A673 (cell line): Measurements from ENCODE around the gene BNC2. TPM values are rescaled to one million over a fixed set of nuclear protein-coding genes. Genes with fewer than 3 reads are reported as not detected.

Source experiments
- BruUV-seq: library from RNA; stranded (reverse); fragments of 400-500 nt; replicated peaks from 2 replicates; lab custom pipeline; 2021; lab: Mats Ljungman, UMichigan
- CTCF ChIA-PET: fragments of 300-600 bp; sonication (Branson Sonifier 250); formaldehyde crosslinking; loops from one replicate; lab custom pipeline; 2022; ENCODE audit warnings: antibody characterized with exemption; lab: Charles Lee
- POLR2A ChIA-PET: fragments of 300-600 bp; sonication (Branson Sonifier 250); formaldehyde crosslinking; loops from one replicate; lab custom pipeline; 2022; ENCODE audit warnings: antibody characterized with exemption; ENCODE audit not compliant: low non-redundant PET; lab: Charles Lee
- DNase-seq: peaks from one replicate; pipeline ENCODE4 v3.0.0-alpha.2; 2015; ENCODE audit warnings: low spot score
- H3K27ac ChIP-seq: fragments of 200-600 bp; sonication (generic); 2 replicates; pipeline ENCODE4 v1.5.1; 2016; ENCODE audit warnings: mixed run types, low read depth, mild to moderate bottlenecking, mixed read lengths, antibody characterized with exemption, low read length; ENCODE audit not compliant: poor library complexity, severe bottlenecking
- H3K27me3 ChIP-seq: fragments of 200-600 bp; sonication (generic); replicated peaks from 2 replicates; pipeline ENCODE4 v1.6.1; 2017; ENCODE audit warnings: mixed run types, low read depth, mild to moderate bottlenecking, mixed read lengths, antibody characterized with exemption, low read length; ENCODE audit not compliant: insufficient read depth, poor library complexity
- H3K36me3 ChIP-seq: fragments of 200-600 bp; sonication (generic); 2 replicates; pipeline ENCODE4 v1.6.1; 2016; ENCODE audit warnings: mixed run types, mild to moderate bottlenecking, mixed read lengths, antibody characterized with exemption, low read length; ENCODE audit not compliant: insufficient read depth, poor library complexity, severe bottlenecking
- H3K4me1 ChIP-seq: fragments of 200-600 bp; sonication (generic); 2 replicates; pipeline ENCODE4 v1.6.1; 2017; ENCODE audit warnings: mixed run types, mild to moderate bottlenecking, mixed read lengths, antibody characterized with exemption, low read length; ENCODE audit not compliant: insufficient read depth, poor library complexity, severe bottlenecking
- H3K4me3 ChIP-seq: fragments of 200-600 bp; sonication (generic); 2 replicates; pipeline ENCODE4 v1.5.1; 2016; ENCODE audit warnings: low read depth, mixed run types, mild to moderate bottlenecking, mixed read lengths, low read length; ENCODE audit not compliant: poor library complexity, severe bottlenecking
- H3K9me3 ChIP-seq: fragments of 200-600 bp; sonication (generic); 2 replicates; pipeline ENCODE4 v1.6.1; 2016; ENCODE audit warnings: mixed run types, low read depth, mild to moderate bottlenecking, mixed read lengths, antibody characterized with exemption, low read length; ENCODE audit not compliant: poor library complexity, severe bottlenecking
- CTCF ChIP-seq: fragments of 300-800, 200-600 bp; sonication (generic); conservative IDR thresholded peaks from 2 replicates; pipeline ENCODE4 v1.5.1; 2017; ENCODE audit warnings: low read depth, mild to moderate bottlenecking, antibody characterized with exemption, low read length, moderate library complexity, mixed read lengths
- EZH2 ChIP-seq: fragments of 200-600 bp; sonication (generic); IDR thresholded peaks from 2 replicates; pipeline ENCODE4 v1.6.1; 2017; ENCODE audit warnings: borderline replicate concordance, low read depth, mild to moderate bottlenecking, mixed read lengths, antibody characterized with exemption, low read length; ENCODE audit not compliant: poor library complexity, severe bottlenecking
- intact Hi-C: fragments of 100-400 bp; cut with micrococcal nuclease; formaldehyde crosslinking; loops from one replicate; pipeline ENCODE4 v1.10.0; 2022; ENCODE audit not compliant: unreplicated experiment
- total RNA-seq: library from RNA; stranded (reverse); gene quantifications from 2 replicates; pipeline ENCODE4 v1.2.3, GENCODE V29; 2021

The BNC2 gene
- total RNA-seq, 1 experiment from 2014 or later, result 0.45 TPM

- Histone ChIP-seq H3K27ac (no peak overlapping the region), H3K9me3 (no peaks in the 10 kb centered on the region), H3K4me1 (no peaks in the 10 kb centered on the region), H3K4me3 (no peak overlapping the region), H3K36me3 (no peaks in the 10 kb centered on the region), H3K27me3 (no peaks in the 10 kb centered on the region)
- intact Hi-C loops, result no loop called here
- no TSS peak for BruUV-seq
- CTCF ChIA-PET, result no interaction called here
- TF ChIP-seq CTCF (no peak), EZH2 (no peak)
- POLR2A ChIA-PET, result no interaction called here
- DNase-seq, result no peak
Measured at GRCh38 chr9:16363916-16364315, 506.6 kb downstream of the BNC2 start.

GRCh38 chr9:16363073-16363781 lies 507.2 kb downstream of the BNC2 start:
- no peak overlapping the region for H3K27ac ChIP-seq
- DNase-seq, result no peak
- no peaks in the 10 kb centered on the region for H3K36me3 ChIP-seq
- no peak for TF ChIP-seq EZH2
- ChIA-PET POLR2A (no interaction called here), CTCF (no interaction called here)
- intact Hi-C loops, result no loop called here
- H3K4me1 ChIP-seq, result no peaks in the 10 kb centered on the region
- no TSS peak for BruUV-seq
- H3K4me3 ChIP-seq, result no peak overlapping the region
- H3K9me3 ChIP-seq, result no peaks in the 10 kb centered on the region
- H3K27me3 ChIP-seq, result no peaks in the 10 kb centered on the region

GRCh38 chr9:16361939-16362338 lies 508.5 kb downstream of the BNC2 start:
- ChIA-PET POLR2A (no interaction called here), CTCF (no interaction called here)
- DNase-seq, result no peak
- no peaks in the 10 kb centered on the region for H3K4me1 ChIP-seq
- no peaks in the 10 kb centered on the region for H3K27me3 ChIP-seq
- H3K27ac ChIP-seq, result no peak overlapping the region
- intact Hi-C loops, result no loop called here
- no TSS peak for BruUV-seq
- no peaks in the 10 kb centered on the region for H3K9me3 ChIP-seq
- no peak for TF ChIP-seq EZH2
- no peak overlapping the region for H3K4me3 ChIP-seq
- no peaks in the 10 kb centered on the region for H3K36me3 ChIP-seq

DNA sequence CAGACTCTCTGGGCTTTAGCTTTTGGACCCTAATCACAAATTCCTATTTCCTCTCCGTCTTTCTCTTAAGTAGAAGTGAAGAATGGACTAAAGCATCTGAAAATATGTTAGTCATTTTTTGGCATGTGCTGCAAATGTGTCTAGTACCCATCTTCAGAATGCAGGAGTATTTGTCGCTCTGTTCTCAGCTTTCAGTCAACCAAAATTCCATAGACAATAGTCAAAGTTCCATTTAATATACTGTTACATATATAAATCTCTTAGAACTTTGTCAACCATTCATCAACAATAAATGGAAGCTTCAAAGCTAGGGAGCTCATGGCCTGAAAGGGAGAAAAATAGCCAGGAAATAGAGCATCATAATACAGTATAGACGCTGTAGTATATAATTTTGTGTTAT lies 509.4 kb downstream of the BNC2 start:
- no peak for DNase-seq
- Histone ChIP-seq H3K9me3 (no peaks in the 10 kb centered on the region), H3K27ac (no peak overlapping the region), H3K4me1 (no peaks in the 10 kb centered on the region), H3K36me3 (no peaks in the 10 kb centered on the region), H3K27me3 (no peaks in the 10 kb centered on the region), H3K4me3 (no peak overlapping the region)
- CTCF ChIA-PET, result no interaction called here
- TF ChIP-seq CTCF (no peak), EZH2 (no peak)
- intact Hi-C loops, result no loop called here
- no TSS peak for BruUV-seq
- POLR2A ChIA-PET, result no interaction called here
